GM12891 (cell line): ENCODE data around the gene TMEM38B.
"Not testable (repeated sequence)": the region's sequence is repeated elsewhere in the genome, so short reads cannot be mapped to it uniquely, and the experiment has no call there.

Experiments
- DNase-seq: peaks from one replicate; pipeline ENCODE4 v3.0.0; 2011; ENCODE audit warnings: low spot score; ENCODE audit not compliant: insufficient read length
- FAIRE-seq: peaks from 2 replicates; lab custom pipeline; 2011; peaks lifted over from hg19 to GRCh38; lab: Jason Lieb, UNC
- PAX5 ChIP-seq: IDR thresholded peaks from 2 replicates; pipeline ENCODE4 v1.6.1; 2011; ENCODE audit warnings: low read length, moderate library complexity, mild to moderate bottlenecking; ENCODE audit not compliant: insufficient read depth, severe bottlenecking
- POLR2A ChIP-seq: IDR thresholded peaks from 2 replicates; pipeline ENCODE4 v1.6.1; 2011; ENCODE audit warnings: low read depth, low read length, control low read depth
- POLR2AphosphoS5 ChIP-seq: IDR thresholded peaks from 2 replicates; pipeline ENCODE4 v1.6.1; 2011; ENCODE audit warnings: low read depth, low read length, control low read depth
- POU2F2 ChIP-seq: IDR thresholded peaks from 2 replicates; pipeline ENCODE4 v1.6.1; 2011; ENCODE audit warnings: low read depth, mild to moderate bottlenecking, control low read depth, low read length, moderate library complexity
- SPI1 ChIP-seq: IDR thresholded peaks from 2 replicates; pipeline ENCODE4 v1.6.1; 2011; ENCODE audit warnings: low read depth, low read length, control low read depth
- TAF1 ChIP-seq: IDR thresholded peaks from 2 replicates; pipeline ENCODE4 v1.6.1; 2011; ENCODE audit warnings: low read depth, low read length, control low read depth

Gene TMEM38B

DNA sequence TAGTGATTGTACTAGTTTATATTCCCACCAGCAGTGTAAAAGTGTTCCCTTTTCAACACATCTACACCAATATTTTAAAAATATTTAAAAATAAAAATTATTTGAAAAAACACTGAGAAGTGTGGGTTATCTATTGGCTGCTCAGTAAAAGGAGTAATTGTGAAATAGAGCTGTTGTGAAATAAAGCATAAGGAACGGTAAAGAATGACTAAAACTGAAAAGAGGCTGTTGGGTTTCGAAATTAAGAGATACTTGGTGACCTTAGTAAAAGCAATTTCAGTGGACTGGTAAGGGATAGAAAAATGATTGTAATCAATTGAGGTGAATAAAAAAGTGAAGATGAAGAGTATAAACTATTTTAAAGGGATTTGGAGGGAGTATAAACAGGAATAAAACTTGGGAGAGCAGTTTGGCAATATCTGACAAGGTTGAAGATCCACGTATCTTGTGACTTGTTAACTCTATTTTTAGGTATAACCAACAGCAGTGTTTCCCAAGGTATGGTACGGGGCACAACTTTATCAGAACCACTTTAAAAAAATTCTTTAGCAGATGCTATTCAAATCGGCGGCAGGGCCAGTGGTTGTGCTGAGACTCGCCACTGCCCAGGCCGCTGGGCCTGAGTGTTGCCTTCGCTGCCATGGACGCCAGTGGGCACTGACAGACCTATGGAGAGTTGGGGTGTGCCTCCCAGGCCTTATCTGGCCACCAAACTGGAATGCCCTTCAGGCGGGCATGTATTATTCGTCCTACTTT is 63.3 kb downstream of the TMEM38B start:
- FAIRE-seq (no peak), DNase-seq (no peak)
- TF ChIP-seq POLR2A (no peak), TAF1 (no peak), PAX5 (no peak), POLR2AphosphoS5 (no peak), POU2F2 (no peak), SPI1 (no peak)

DNA sequence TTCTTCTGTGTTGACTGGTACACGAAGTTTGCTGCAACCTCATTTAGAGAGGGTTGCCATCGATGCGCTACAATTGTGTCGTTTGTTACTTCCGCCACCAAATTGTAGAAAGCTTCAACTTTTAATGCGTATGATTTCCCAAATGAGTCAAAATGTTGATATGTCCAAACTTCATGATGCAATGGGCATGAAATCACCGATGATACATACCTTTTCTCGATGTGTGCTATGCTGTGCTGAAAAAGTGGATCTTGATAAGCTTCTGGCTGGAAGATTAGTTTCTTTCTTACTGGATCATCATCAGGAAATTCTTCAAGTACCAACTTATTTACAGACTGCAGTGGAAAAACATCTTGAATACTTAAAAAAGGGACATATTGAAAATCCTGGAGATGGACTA is 65.7 kb downstream of the TMEM38B start:
- no peak for TF ChIP-seq SPI1
- TF ChIP-seq TAF1 = no peak
- no peak for TF ChIP-seq POLR2AphosphoS5
- TF ChIP-seq PAX5 = no peak
- no peak for TF ChIP-seq POLR2A
- no peak for TF ChIP-seq POU2F2
- DNase-seq (no peak), FAIRE-seq (no peak)

DNA sequence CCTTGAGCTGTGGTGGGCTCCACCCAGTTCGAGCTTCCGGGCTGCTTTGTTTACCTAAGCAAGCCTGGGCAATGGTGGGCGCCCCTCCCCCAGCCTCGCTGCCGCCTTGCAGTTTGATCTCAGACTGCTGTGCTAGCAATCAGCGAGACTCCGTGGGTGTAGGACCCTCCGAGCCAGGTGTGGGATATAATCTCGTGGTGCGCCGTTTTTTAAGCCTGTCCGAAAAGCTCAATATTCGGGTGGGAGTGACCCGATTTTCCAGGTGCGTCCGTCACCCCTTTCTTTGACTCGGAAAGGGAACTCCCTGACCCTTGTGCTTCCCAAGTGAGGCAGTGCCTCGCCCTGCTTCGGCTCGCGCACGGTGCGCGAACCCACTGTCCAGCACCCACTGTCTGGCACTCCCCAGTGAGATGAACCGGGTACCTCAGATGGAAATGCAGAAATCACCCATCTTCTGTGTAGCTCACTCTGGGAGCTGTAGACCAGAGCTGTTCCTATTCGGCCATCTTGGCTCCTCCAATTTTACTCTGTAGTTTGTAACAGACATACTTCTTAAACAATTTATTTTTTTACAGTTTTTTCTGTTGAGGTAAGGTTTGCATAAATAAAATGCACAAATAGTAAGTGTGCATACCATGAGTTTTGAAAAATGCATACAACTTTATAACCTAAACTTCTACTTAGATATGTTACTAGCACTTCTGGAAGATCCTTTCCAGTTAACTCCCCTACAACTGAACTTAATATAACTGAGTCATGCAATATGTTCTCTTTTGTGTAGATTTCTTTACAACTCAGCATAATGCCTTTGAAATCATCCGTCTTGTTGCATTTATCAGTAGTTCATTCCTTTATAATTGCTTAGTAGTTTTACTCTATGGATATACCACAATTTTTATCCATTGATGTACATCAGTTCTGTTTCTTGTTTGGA is 88.5 kb downstream of the TMEM38B start:
- FAIRE-seq = not testable (repeated sequence)

DNA sequence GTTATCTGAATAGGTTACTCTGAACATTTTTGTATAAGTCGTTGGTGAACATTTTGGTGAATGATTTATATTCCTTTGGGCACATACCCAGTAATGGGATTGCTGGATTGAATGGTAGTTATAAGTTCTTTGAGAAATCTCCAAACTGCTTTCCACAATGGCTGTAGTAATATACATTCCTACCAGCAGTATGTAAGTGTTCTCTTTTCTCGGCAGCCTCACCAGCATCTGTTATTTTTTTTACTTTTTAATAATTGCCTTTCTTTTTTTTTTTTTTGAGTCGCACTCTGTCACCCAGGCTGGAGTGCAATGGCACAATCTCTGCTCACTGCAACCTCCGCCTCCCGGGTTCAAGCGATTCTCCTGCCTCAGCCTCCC is 89.1 kb downstream of the TMEM38B start:
- FAIRE-seq, DNase-seq: not testable (repeated sequence)

More for the DNA sequence above, 88.5 kb downstream of the TMEM38B start:
- not testable (repeated sequence) for DNase-seq

DNA sequence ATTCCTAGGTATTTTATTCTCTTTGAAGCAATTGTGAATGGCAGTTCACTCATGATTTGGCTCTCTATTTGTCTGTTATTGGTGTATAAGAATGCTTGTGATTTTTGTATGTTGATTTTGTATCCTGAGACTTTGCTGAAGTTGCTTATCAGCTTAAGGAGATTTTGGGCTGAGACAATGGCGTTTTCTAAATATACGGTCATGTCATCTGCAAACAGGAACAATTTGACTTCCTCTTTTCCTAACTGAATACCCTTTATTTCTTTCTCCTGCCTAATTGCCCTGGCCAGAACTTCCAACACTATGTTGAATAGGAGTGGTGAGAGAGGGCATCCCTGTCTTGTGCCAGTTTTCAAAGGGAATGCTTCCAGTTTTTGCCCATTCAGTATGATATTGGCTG is 92.5 kb downstream of the TMEM38B start:
- not testable (repeated sequence) for DNase-seq, FAIRE-seq

DNA sequence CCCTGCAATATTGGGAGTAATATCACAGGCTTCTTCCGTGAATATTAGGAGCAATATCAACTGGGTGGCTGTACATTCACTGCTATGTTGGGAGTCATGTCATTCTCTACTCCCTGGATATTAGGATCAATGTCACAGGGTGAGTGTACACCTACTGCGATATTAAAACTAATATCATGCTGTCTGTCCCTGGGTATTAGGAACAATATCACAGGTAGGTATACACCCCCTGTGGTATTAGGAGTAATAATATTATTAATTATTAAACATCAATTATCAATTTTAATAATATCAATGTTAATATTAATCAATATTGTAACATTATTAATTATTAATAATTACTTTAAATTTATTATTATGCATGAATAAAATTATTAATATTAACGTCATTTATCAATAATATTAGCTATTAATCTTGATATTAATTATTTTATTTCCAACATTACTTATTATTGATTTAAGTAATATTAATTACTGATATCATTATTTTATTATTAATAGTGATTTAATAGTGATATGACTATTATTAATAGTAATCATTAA is 121.9 kb downstream of the TMEM38B start:
- DNase-seq (no peak), FAIRE-seq (no peak)
- no peak for TF ChIP-seq SPI1
- TF ChIP-seq POLR2A = no peak
- no peak for TF ChIP-seq POU2F2
- no peak for TF ChIP-seq POLR2AphosphoS5
- TF ChIP-seq PAX5 = no peak
- TF ChIP-seq TAF1 = no peak

DNA sequence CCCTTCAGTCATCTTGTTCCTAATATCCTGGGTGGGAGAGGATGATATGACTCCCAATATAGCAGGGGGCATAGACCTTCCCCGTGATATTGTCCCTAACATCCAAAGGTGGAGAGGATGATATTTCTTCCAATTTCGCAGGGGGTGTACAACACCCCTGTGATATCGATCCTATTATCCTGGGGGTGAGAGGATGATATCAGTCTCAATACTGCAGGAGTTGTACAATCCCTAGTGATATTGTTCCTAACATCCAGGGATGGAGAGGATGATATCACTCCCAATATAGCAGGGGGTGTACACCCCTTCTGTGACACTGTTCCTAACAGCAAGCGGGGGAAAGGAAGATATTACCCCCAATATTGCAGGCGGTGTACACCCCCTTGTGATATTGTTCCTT is 122.6 kb downstream of the TMEM38B start:
- no peak for FAIRE-seq
- TF ChIP-seq SPI1 = no peak
- DNase-seq = no peak

DNA sequence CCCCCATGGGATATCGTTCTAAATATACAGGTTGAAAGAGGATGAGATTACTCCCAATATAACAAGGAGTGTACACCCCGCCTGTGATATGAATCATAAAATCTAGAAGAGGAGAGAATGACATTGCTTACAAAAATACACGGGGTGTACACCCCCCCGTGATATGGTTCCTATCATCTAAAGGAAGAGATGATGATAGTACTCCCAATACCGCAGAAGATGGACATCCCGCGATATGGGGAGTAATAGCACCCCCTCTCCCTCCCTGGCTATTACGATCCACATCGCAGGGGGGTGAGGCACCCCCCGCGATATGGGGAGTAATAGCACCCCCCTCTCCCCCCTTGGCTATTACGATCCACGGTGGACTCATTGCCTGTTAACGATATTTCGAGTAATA is 124.6 kb downstream of the TMEM38B start:
- TF ChIP-seq SPI1 (no peak), POLR2AphosphoS5 (no peak), PAX5 (no peak), TAF1 (no peak), POLR2A (no peak), POU2F2 (no peak)

DNA sequence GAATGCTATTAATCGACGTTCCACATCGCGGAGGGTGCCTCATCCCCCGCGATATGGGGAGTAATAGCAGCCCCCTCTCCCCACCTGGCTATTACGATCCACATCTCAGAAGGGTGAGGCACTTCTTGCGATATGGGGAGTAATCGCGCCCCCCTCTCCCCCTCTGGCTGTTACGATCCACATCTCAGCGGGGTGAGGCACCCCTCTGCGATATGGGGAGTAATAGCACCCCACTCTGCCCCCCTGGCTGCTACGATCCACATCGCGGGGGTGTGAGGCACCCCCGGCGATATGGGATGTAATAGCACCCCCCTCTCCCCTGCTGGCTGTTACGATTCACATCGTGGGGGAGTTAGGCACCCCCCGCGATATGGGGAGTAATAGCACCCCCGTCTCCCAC is 128.5 kb downstream of the TMEM38B start:
- DNase-seq (no peak), FAIRE-seq (no peak)

More for the DNA sequence above, 124.6 kb downstream of the TMEM38B start:
- FAIRE-seq (no peak), DNase-seq (no peak)

More for the DNA sequence above, 128.5 kb downstream of the TMEM38B start:
- TF ChIP-seq POLR2AphosphoS5 (no peak), PAX5 (no peak), SPI1 (no peak), POLR2A (no peak), TAF1 (no peak), POU2F2 (no peak)
